RPMI7951 (cell line): Measurements from ENCODE around the gene IFNAR1. TPM values are rescaled to one million over a fixed set of nuclear protein-coding genes. Genes with fewer than 3 reads are reported as not detected.

Experiments used
- DNase-seq: peaks from one replicate; pipeline ENCODE4 v3.0.0-alpha.2; 2012; ENCODE audit warnings: low read depth
- total RNA-seq: library from RNA; depleted of rRNA; stranded (reverse); fragments of >200 nt; shearing (Covaris generic); gene quantifications from 2 replicates; pipeline ENCODE4 v1.2.3, GENCODE V29; 2014; rRNA removed

IFNAR1 gene
- total RNA-seq, 1 experiment from 2014 or later: 19.3 TPM

GRCh38 chr21:33402001-33402979 lies 77.5 kb downstream of the IFNAR1 start:
- no peak for DNase-seq

DNA sequence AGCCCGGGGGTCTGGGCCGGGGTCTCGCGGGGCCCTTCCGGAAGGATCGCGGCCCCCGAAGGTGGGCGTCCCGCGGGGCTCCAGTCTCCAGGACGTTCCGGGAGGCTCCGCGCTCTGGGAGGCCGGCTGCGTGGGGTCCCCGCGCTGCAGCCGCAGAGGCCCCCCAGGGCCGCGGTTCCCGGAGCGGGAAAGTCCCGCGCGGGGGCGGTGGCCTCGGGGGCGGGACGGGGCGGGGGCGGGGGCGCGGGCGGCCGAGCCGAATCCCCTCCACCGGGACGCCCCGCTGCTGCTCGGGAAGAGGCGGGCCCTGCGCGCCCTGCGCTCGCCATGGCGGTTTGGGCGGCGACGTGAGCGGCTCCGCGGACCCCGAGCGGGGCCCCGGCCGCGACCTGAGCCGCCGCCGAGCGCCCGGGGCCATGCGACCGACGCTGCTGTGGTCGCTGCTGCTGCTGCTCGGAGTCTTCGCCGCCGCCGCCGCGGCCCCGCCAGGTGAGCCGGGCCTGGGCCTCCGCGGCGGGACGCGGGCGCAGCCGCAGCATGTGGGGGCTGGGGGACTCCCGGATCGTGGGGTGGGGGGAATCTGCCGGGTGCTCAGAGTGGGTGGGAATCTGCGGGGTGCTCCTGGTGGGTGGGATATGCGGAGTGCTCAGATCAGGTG lies 78.5 kb downstream of the IFNAR1 start, which contains the start of gene IFNGR2:
IFNGR2 (plus strand) TSS at position 286 of the 658 bp plus-strand sequence; CDS start at position 417, 131 bp downstream.
- peak; percentile 42 for DNase-seq

GRCh38 chr21:33403786-33404585 lies 79.2 kb downstream of the IFNAR1 start:
- DNase-seq: peak; percentile 45

GRCh38 chr21:33406493-33406892 lies 81.7 kb downstream of the IFNAR1 start:
- DNase-seq: no peak

Other genes starting within 250 kb of the IFNAR1 start
- gene IFNAR2, start 95.0 kb upstream of the IFNAR1 start, total RNA-seq: 2.4 and 4.9 TPM in 2 replicates
- gene IL10RB, start 58.6 kb upstream of the IFNAR1 start, total RNA-seq: 40.7 and 60.6 TPM in 2 replicates
- 55.3 and 78.7 TPM in 2 replicates for gene IFNGR2, start 78.4 kb downstream of the IFNAR1 start, total RNA-seq
- 35.9 and 37.3 TPM in 2 replicates for gene TMEM50B, start 155.0 kb downstream of the IFNAR1 start, total RNA-seq
- gene DNAJC28, start 166.7 kb downstream of the IFNAR1 start, total RNA-seq: 2.0 and 2.6 TPM in 2 replicates
- 67.6 TPM in 2 replicates for gene GART, start 217.1 kb downstream of the IFNAR1 start, total RNA-seq
- gene SON, start 218.1 kb downstream of the IFNAR1 start, total RNA-seq: 109 and 170 TPM in 2 replicates